ENCODE data around the gene ZYG11A. TPM values are rescaled to one million over a fixed set of nuclear protein-coding genes. Genes with fewer than 3 reads are reported as not detected.

The ZYG11A gene
- total and polyA plus RNA-seq, 11 donors, result 0.06 to 0.09 TPM; not detected in 9

DNA sequence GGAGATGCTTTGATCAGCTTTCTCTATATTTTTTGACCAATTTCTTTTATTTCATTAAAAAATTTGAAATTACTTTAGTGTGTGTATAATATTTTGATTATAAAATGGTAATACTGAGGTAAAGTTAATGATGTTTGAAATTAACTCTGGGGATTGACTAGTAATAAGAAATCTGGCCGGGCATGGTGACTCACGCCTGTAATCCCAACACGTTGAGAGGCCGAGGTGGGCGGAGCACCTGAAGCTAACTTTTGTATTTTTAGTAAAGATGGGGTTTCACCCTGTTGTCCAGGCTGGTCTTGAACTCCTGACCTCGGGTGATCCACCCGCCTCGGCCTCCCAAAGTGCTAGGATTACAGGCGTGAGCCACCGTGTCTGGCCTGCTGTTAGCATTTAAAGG, 102.0 kb downstream of the ZYG11A start:
- DNase-seq, result no peak
- H3K36me3 ChIP-seq, result peaks cover 0 to 23% (median 9%) of the 10 kb centered on the region in 9 donors
- intact Hi-C loops (cut with DNase I), result no loop called here

More for the DNA sequence above, 102.0 kb downstream of the ZYG11A start:
- Histone ChIP-seq H3K9me3 (no peaks in the 10 kb centered on the region), H3K4me3 (no peak overlapping the region), H3K27ac (no peak overlapping the region), H3K27me3 (no peaks in the 10 kb centered on the region), H3K4me1 (peaks cover 0 to 7% (median 0%) of the 10 kb centered on the region in 12 donors)
- TF ChIP-seq, protein P1, sequence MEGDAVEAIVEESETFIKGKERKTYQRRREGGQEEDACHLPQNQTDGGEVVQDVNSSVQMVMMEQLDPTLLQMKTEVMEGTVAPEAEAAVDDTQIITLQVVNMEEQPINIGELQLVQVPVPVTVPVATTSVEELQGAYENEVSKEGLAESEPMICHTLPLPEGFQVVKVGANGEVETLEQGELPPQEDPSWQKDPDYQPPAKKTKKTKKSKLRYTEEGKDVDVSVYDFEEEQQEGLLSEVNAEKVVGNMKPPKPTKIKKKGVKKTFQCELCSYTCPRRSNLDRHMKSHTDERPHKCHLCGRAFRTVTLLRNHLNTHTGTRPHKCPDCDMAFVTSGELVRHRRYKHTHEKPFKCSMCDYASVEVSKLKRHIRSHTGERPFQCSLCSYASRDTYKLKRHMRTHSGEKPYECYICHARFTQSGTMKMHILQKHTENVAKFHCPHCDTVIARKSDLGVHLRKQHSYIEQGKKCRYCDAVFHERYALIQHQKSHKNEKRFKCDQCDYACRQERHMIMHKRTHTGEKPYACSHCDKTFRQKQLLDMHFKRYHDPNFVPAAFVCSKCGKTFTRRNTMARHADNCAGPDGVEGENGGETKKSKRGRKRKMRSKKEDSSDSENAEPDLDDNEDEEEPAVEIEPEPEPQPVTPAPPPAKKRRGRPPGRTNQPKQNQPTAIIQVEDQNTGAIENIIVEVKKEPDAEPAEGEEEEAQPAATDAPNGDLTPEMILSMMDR (IDR thresholded peaks at IDR 0.05), result no peak
- TF ChIP-seq POLR2A (IDR thresholded peaks at IDR 0.05), result no peak
- 87 to 91% (median 89%) methylated on average over 10 of the region's 10 CpGs for WGBS, 4 donors
- no peak for ATAC-seq

MicroRNAs within 50 kb of the gene (microRNA counts, 767-probe panel; counts per million panel counts)
- microRNA hsa-miR-1273f (0 to 71.6 counts per million in 2 donors), microRNA hsa-miR-1273g-5p (0 to 71.6 counts per million in 2 donors)

Small RNA genes lying within 50 kb of the gene (microRNA-seq; reads per million reads assigned to microRNA genes)
- gene MIR1273F (0 reads per million in 4 donors), gene MIR1273G (0 reads per million in 4 donors), gene MIR5095 (0 reads per million in 4 donors)

Other genes starting within 250 kb of the ZYG11A start
- gene GPX7, start 240.4 kb upstream of the ZYG11A start, total RNA-seq, result 10 to 100 TPM in 3 of 9 donors, 1 to 10 TPM in 6; 5.8 to 19.7 (median 8.2) TPM
- gene GPX7, start 240.4 kb upstream of the ZYG11A start, polyA plus RNA-seq, result 10 to 100 TPM in 1 of 2 donors, 1 to 10 TPM in 1; 8.4 to 20.5 TPM
- under 1 TPM in 1 of 9 donors, not detected in 8; 0.64 TPM for gene SHISAL2A, start 209.6 kb upstream of the ZYG11A start, total RNA-seq
- gene SHISAL2A, start 209.6 kb upstream of the ZYG11A start, polyA plus RNA-seq, result under 1 TPM in 1 of 2 donors, not detected in 1; 0.08 TPM
- gene COA7, start 144.4 kb upstream of the ZYG11A start, total RNA-seq, result 10 to 100 TPM; 10.6 to 19.5 (median 16.3) TPM
- gene COA7, start 144.4 kb upstream of the ZYG11A start, polyA plus RNA-seq, result 10 to 100 TPM in 1 of 2 donors, 1 to 10 TPM in 1; 6.4 to 19.3 TPM
- 10 to 100 TPM; 45.8 to 85.4 (median 72.4) TPM for gene ZYG11B, start 116.3 kb upstream of the ZYG11A start, total RNA-seq
- gene ZYG11B, start 116.3 kb upstream of the ZYG11A start, polyA plus RNA-seq, result 10 to 100 TPM; 16.6 to 28.6 TPM
- 100 to 1,000 TPM in 3 of 9 donors, 10 to 100 TPM in 6; 77.1 to 130 (median 96.2) TPM for gene ECHDC2, start 79.0 kb downstream of the ZYG11A start, total RNA-seq
- gene ECHDC2, start 79.0 kb downstream of the ZYG11A start, polyA plus RNA-seq, result 100 to 1,000 TPM in 1 of 2 donors, 10 to 100 TPM in 1; 64.9 to 126 TPM
- gene SCP2, start 84.5 kb downstream of the ZYG11A start, total RNA-seq, result 100 to 1,000 TPM in 8 of 9 donors, 10 to 100 TPM in 1; 83.4 to 143 (median 132) TPM
- gene SCP2, start 84.5 kb downstream of the ZYG11A start, polyA plus RNA-seq, result 100 to 1,000 TPM in 1 of 2 donors, 10 to 100 TPM in 1; 95.1 to 134 TPM
- 10 to 100 TPM in 8 of 9 donors, 1 to 10 TPM in 1; 5.9 to 61.8 (median 18.5) TPM for gene PODN, start 219.5 kb downstream of the ZYG11A start, total RNA-seq
- 1 to 10 TPM; 5.2 to 9.8 TPM for gene PODN, start 219.5 kb downstream of the ZYG11A start, polyA plus RNA-seq

All from heart left ventricle (tissue), 16 donors.